HepG2 (cell line): ENCODE data around the gene CCNL1. TPM values are rescaled to one million over a fixed set of nuclear protein-coding genes. Genes with fewer than 3 reads are reported as not detected.

Experiments
- ARNTL ChIP-seq: sonication (generic); formaldehyde crosslinking; IDR thresholded peaks from 2 replicates; pipeline ENCODE4 v1.4.0; 2020; ENCODE audit warnings: mild to moderate bottlenecking, missing genetic modification reagents
- KLF13 ChIP-seq: sonication (generic); formaldehyde crosslinking; IDR thresholded peaks from 2 replicates; pipeline ENCODE4 v1.4.0; 2020; ENCODE audit warnings: mild to moderate bottlenecking, missing genetic modification reagents
- NCOR1 ChIP-seq: fragments of 200-600 bp; sonication (generic); IDR thresholded peaks from 2 replicates; pipeline ENCODE4 v1.7.0; 2017; ENCODE audit warnings: antibody characterized with exemption, low read length, borderline replicate concordance
- NR3C1 ChIP-seq: sonication (generic); formaldehyde crosslinking; IDR thresholded peaks from 2 replicates; pipeline ENCODE4 v1.4.0; 2020; ENCODE audit warnings: missing genetic modification reagents
- PAWR ChIP-seq: sonication (generic); formaldehyde crosslinking; IDR thresholded peaks from 2 replicates; pipeline ENCODE4 v1.4.0; 2020; ENCODE audit warnings: missing genetic modification reagents, mild to moderate bottlenecking, borderline replicate concordance
- PITX1 ChIP-seq: sonication (generic); formaldehyde crosslinking; IDR thresholded peaks from 2 replicates; pipeline ENCODE4 v1.5.1; 2020; ENCODE audit warnings: mild to moderate bottlenecking, missing genetic modification reagents
- RBM22 ChIP-seq: fragments of 200-400 bp; formaldehyde crosslinking; optimal IDR thresholded peaks from 2 replicates; pipeline ENCODE3; 2017; ENCODE audit warnings: mild to moderate bottlenecking, low read length, moderate library complexity
- RXRA ChIP-seq: sonication (generic); formaldehyde crosslinking; IDR thresholded peaks from 2 replicates; pipeline ENCODE4 v1.5.1; 2020; ENCODE audit warnings: missing genetic modification reagents
- SALL1 ChIP-seq: sonication (generic); formaldehyde crosslinking; IDR thresholded peaks from 2 replicates; pipeline ENCODE4 v1.8.0; 2022; ENCODE audit warnings: mild to moderate bottlenecking, missing genetic modification reagents
- ZBTB42 ChIP-seq: sonication (generic); formaldehyde crosslinking; IDR thresholded peaks from 2 replicates; pipeline ENCODE4 v1.5.0; 2020; ENCODE audit warnings: mild to moderate bottlenecking, missing genetic modification reagents
- ZNF292 ChIP-seq: sonication (generic); formaldehyde crosslinking; IDR thresholded peaks from 2 replicates; pipeline ENCODE4 v1.8.1; 2022; ENCODE audit warnings: mild to moderate bottlenecking, low read depth, missing genetic modification reagents, borderline replicate concordance
- ZNF362 ChIP-seq: sonication (generic); formaldehyde crosslinking; IDR thresholded peaks from 2 replicates; pipeline ENCODE4 v1.4.0; 2020; ENCODE audit warnings: missing genetic modification reagents, mild to moderate bottlenecking, borderline replicate concordance
- ZNF501 ChIP-seq: sonication (generic); formaldehyde crosslinking; IDR thresholded peaks from 2 replicates; pipeline ENCODE4 v1.5.1; 2020; ENCODE audit warnings: mild to moderate bottlenecking, moderate library complexity, missing genetic modification reagents
- ZNF687 ChIP-seq: sonication (generic); formaldehyde crosslinking; IDR thresholded peaks from 2 replicates; pipeline ENCODE4 v1.5.1; 2020; ENCODE audit warnings: mild to moderate bottlenecking, missing genetic modification reagents, moderate library complexity
- ZSCAN31 ChIP-seq: sonication (generic); formaldehyde crosslinking; IDR thresholded peaks from 2 replicates; pipeline ENCODE4 v1.5.0; 2020; ENCODE audit warnings: low read depth, mild to moderate bottlenecking, missing genetic modification reagents
- polyA plus RNA-seq, 8 experiments: library from polyadenylated mRNA; depleted of rRNA in 3 of 8; stranded (reverse) in 7 of 8; unstranded in 1 of 8; fragments of >200 nt; fragmentation: Illumina TruSeq in 4 of 8; extraction: Trizol in 4 of 8; gene quantifications; 2 replicates each; pipeline versions ENCODE4 v1.2.1 to v1.2.3, GENCODE V29; 2011 to 2016; ENCODE audit warnings: low read depth in 4 of 8, missing spikeins in 1 of 8, mixed read lengths in 1 of 8; ENCODE audit not compliant: insufficient read depth in 1 of 8
- total RNA-seq, 5 experiments: library from RNA; depleted of rRNA; stranded (reverse); fragments of >200 nt; fragmentation: Illumina TruSeq; extraction: Trizol; gene quantifications; 2 replicates each; pipeline ENCODE4 v1.2.3, GENCODE V29; 2016; ENCODE audit warnings: low read depth in 1 of 5
- TF ChIP-seq, protein P1 (sequence below): sonication (generic); formaldehyde crosslinking; IDR thresholded peaks from 2 replicates; pipeline ENCODE4 v1.4.0; 2020; ENCODE audit warnings: missing genetic modification reagents
- TF ChIP-seq, protein P2 (sequence below): sonication (generic); formaldehyde crosslinking; IDR thresholded peaks from 2 replicates; pipeline ENCODE4 v1.8.1; 2023; ENCODE audit warnings: mild to moderate bottlenecking, missing genetic modification reagents, borderline replicate concordance

The CCNL1 gene
- total and polyA plus RNA-seq, 2 of the 13 experiments (the other 11 are each of a cell fraction or from before 2014, with no cell fraction given): 151 to 303 TPM

- TF ChIP-seq ZNF362: peak; percentile 67
- TF ChIP-seq ZNF292: 0 out of 2 replicates have a peak, but pooled peaks have one; percentile 31
- no peak for TF ChIP-seq ZBTB42 (CRISPR knock-in tag)
- peak; percentile 64 for TF ChIP-seq ZNF501 (CRISPR knock-in tag)
- peak; percentile 39; the same call in 1 of the 2 replicates for TF ChIP-seq RXRA
- 0 out of 2 replicates have a peak, but pooled peaks have one; percentile 37 for TF ChIP-seq ARNTL (CRISPR knock-in tag)
- peak; percentile 39 for TF ChIP-seq SALL1 (CRISPR knock-in tag)
- peak; percentile 61 for TF ChIP-seq RBM22
- TF ChIP-seq, protein P1, sequence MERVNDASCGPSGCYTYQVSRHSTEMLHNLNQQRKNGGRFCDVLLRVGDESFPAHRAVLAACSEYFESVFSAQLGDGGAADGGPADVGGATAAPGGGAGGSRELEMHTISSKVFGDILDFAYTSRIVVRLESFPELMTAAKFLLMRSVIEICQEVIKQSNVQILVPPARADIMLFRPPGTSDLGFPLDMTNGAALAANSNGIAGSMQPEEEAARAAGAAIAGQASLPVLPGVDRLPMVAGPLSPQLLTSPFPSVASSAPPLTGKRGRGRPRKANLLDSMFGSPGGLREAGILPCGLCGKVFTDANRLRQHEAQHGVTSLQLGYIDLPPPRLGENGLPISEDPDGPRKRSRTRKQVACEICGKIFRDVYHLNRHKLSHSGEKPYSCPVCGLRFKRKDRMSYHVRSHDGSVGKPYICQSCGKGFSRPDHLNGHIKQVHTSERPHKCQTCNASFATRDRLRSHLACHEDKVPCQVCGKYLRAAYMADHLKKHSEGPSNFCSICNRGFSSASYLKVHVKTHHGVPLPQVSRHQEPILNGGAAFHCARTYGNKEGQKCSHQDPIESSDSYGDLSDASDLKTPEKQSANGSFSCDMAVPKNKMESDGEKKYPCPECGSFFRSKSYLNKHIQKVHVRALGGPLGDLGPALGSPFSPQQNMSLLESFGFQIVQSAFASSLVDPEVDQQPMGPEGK (CRISPR knock-in tag): peak; percentile 67
- no peak for TF ChIP-seq KLF13
- TF ChIP-seq ZSCAN31 (CRISPR knock-in tag): peak; percentile 44
- TF ChIP-seq PAWR (CRISPR knock-in tag): no peak
- TF ChIP-seq, protein P2, sequence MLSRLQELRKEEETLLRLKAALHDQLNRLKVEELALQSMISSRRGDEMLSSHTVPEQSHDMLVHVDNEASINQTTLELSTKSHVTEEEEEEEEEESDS (CRISPR knock-in tag): no peak
- peak; percentile 40; the same call in 1 of the 2 replicates for TF ChIP-seq PITX1 (CRISPR knock-in tag)
- TF ChIP-seq NR3C1: no peak
- peak; percentile 75 for TF ChIP-seq ZNF687 (CRISPR knock-in tag)
- no peak for TF ChIP-seq NCOR1
These were observed 30.9 kb downstream of the CCNL1 start (continued) for GRCh38 chr3:157128771-157129681.
